NB4 (cell line): ENCODE data around the gene NAGK.

Experiments used
- MYC ChIP-seq: IDR thresholded peaks from 2 replicates; pipeline ENCODE4 v1.6.1; 2011; ENCODE audit warnings: low read depth, low read length
- POLR2A ChIP-seq: IDR thresholded peaks from 2 replicates; pipeline ENCODE4 v1.6.1; 2011; ENCODE audit warnings: mild to moderate bottlenecking; ENCODE audit not compliant: insufficient read length; ENCODE audit errors: extremely low read depth
- TF ChIP-seq, protein P1 (sequence below): IDR thresholded peaks from one replicate; pipeline ENCODE4 v1.5.1; 2012; ENCODE audit warnings: low read depth, low read length
- TF ChIP-seq, protein P2 (sequence below): IDR thresholded peaks from 2 replicates; pipeline ENCODE4 v1.6.1; 2011; ENCODE audit warnings: low read depth, low read length

DNA sequence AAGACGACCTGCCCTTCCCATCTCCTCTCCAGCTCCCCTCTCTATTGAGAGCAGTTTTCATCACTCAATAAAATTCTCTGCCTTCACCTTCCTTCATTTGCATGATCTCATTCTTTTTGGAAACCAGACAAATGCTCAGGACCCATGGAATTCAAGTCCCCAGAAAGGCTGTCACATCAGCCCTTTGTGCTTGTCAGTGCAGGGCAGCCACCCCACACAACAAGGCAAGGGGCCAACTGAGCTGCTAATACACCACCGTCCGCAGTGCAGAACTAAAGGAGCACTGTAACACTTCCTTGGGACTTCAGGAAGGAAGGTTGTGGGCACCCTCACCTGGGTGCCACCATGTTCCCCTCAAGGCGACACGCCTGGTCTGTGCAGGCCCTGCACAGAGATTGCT is 35.4 kb downstream of the NAGK start:
- TF ChIP-seq POLR2A (no peak), MYC (no peak)
- TF ChIP-seq, protein P1, sequence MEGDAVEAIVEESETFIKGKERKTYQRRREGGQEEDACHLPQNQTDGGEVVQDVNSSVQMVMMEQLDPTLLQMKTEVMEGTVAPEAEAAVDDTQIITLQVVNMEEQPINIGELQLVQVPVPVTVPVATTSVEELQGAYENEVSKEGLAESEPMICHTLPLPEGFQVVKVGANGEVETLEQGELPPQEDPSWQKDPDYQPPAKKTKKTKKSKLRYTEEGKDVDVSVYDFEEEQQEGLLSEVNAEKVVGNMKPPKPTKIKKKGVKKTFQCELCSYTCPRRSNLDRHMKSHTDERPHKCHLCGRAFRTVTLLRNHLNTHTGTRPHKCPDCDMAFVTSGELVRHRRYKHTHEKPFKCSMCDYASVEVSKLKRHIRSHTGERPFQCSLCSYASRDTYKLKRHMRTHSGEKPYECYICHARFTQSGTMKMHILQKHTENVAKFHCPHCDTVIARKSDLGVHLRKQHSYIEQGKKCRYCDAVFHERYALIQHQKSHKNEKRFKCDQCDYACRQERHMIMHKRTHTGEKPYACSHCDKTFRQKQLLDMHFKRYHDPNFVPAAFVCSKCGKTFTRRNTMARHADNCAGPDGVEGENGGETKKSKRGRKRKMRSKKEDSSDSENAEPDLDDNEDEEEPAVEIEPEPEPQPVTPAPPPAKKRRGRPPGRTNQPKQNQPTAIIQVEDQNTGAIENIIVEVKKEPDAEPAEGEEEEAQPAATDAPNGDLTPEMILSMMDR: no peak
- TF ChIP-seq, protein P2, sequence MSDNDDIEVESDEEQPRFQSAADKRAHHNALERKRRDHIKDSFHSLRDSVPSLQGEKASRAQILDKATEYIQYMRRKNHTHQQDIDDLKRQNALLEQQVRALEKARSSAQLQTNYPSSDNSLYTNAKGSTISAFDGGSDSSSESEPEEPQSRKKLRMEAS: no peak
